M059J (cell line): ENCODE data around the gene ZBTB7C. TPM values are rescaled to one million over a fixed set of nuclear protein-coding genes. Genes with fewer than 3 reads are reported as not detected.

ENCODE experiments used
- DNase-seq: peaks from one replicate; pipeline ENCODE4 v3.0.0-alpha.2; 2012; ENCODE audit warnings: low read depth
- total RNA-seq: library from RNA; depleted of rRNA; stranded (reverse); fragments of >200 nt; shearing (Covaris generic); gene quantifications from 2 replicates; pipeline ENCODE4 v1.2.3, GENCODE V29; 2014

The ZBTB7C gene
- total RNA-seq, 1 experiment from 2014 or later, result not detected

DNA sequence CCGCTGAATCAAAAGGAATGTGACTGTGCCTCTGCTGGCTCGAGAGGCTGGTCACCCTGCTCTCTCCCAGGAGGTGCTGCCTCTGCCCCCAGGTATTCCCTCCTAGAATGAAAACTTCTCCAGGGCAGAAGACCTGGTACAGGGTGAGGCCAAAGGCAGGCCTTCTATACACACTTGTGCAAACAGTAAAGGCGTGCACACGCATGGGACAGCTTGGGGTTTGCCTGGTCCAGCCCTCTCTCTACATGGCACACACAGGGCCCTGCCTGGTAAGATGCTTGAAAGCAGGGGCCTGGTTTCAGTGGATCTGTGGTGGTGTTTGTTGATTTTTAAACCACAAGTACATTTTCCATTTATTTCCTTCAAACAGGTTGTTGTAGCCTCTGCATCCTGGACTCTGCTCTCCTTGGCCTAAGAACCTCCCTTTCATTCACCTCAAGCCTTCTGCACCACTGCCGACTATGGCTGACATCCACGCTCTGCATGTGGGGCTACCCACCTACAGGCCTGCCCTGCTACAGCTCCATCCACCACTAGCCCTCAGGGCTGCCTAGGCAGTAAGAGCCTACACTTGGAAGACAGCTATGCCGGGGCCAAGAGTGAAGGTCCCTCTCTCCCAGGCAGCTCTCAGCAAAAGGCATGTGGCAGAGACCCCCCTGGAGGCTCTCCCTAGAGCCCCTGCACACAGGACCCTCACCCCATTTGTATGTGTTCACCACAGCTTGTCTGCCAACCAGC, 190.7 kb downstream of the ZBTB7C start:
- DNase-seq, result no peak

- no peak for DNase-seq
Measured at GRCh38 chr18:48217258-48218250, 191.6 kb downstream of the ZBTB7C start.

DNA sequence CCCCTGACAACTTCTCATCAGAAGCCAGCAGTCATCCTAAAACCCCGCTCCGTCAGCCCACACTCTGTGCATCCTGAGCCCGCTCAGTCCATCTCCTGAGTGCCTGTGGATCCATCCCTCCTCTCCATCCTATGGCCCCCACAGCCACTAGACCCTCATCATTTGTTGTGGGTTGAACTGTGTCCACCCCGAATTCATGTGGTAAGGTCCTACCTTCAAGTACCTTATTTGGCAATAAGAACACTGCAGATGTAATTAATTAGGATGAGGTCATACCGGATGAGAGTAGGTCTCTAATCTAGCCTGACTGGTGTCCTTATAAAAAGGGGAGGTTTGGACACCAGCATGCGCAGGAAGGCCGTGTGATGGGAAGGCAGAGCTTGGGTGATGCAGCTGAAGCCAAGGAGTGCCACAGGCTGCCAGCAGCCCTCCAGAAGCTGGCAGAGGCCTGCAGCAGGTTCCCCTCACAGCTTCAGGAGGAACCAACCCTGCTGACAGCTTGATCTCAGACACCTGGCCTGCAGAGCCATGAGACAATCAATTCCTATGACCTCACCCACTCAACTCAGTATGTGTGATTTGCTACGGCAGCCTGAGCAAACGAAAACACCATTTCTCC, 192.4 kb downstream of the ZBTB7C start:
- DNase-seq, result no peak

- no peak for DNase-seq
Measured at GRCh38 chr18:48215876-48216638, 193.1 kb downstream of the ZBTB7C start.

GRCh38 chr18:48213791-48214190, 195.4 kb downstream of the ZBTB7C start:
- DNase-seq, result no peak

DNA sequence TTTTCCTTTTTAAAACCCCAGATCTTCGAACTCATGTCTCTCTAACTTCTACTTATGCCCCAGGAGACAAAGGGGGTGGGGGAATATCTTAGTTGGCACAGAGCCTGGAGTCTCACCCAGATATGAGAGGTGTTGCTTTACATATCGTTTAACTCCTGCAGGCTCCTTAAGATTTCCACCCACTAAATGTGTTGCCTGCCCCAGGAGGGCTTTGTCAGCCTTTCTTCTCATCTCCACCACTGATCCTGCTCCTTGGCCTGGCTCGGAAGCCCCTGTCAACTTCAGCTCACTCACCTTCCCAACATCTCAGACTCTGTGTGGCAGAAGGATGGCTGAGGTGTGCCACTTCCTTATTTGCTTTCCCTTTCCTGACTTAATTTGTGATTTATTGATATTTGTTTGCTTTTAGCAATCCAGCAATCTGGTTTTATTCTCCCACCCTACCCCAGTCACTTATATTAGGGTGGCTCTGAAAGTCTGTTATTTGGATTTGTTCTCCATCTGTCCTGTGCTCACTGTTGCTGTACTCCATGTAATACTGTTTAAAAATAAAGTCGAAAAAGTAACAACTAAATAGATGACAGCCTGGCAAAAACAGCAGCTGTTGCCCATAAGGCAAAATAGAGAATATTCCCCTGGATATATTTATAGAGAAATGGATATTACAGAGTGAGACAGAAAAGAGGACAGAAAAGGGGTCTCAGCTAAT, 200.6 kb downstream of the ZBTB7C start:
- DNase-seq, result no peak

DNA sequence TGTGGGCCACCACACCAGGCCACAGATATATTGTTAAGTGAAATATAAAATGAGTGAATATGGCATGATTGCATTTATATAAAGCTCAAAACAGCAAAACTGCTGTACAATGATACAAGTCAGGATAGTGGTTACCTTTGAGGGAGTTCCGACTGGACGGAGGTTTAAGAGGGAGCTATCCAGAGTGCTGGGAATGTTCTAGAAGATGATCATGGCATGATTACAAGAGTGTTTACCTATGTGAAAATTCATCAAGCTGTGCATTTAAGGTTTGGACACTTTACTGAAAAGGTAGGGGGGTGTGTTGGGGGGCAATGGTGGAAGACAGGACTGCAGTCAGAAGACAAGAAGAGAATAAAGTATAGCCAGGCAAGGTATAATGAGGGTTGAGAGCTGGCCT, 201.4 kb downstream of the ZBTB7C start:
- DNase-seq, result no peak

DNA sequence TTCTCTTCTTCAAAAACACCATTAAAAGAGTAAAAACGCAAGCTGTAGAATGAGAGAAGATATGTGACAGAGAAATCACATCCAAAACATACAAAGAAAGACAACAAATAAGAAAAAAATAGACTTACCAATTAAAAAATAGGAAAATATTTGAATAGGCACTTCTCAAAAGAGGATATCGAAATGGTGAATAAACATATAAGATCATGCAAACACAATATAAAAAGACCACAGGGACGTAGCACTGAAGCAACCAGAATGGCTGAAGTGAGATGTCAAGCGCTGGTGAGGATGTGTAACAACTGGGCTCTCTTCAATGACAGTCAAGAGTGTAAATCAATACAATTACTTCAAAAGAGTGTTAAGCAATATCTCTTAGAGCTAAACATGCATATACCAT, 202.3 kb downstream of the ZBTB7C start:
- no peak for DNase-seq

DNA sequence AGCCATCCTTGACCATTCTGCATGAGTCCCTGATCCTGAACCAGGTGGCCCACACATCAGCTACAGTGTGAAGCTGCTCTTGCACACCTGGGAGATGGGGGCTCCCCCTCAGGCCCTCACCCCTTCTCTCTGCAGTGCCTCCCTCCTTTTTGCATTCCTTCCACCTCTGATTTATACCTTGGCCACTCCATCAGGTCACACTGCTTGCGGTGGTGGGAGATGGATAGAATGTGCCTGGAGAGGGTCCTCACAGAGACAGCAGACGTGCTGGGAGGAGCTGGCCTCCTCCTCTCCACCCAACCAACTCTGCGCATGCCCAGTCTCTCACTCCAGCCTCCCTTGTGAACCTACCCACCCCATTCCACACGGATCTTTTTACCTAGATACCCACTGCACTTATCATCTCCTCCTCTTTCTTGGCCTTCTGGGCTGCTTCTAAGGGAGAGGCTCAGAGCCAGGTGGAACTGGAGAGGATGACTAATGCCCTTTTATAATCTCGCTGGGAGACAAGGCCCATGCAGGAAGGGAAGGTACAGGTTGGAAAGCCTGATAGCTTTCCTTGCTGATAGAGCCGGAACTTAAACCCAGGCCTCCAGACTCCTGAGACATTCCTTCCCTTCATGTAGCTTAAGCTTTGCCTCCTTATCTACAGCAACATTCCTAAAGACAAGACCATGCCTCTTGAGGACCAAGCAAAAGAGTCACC, 205.1 kb downstream of the ZBTB7C start:
- no peak for DNase-seq

DNA sequence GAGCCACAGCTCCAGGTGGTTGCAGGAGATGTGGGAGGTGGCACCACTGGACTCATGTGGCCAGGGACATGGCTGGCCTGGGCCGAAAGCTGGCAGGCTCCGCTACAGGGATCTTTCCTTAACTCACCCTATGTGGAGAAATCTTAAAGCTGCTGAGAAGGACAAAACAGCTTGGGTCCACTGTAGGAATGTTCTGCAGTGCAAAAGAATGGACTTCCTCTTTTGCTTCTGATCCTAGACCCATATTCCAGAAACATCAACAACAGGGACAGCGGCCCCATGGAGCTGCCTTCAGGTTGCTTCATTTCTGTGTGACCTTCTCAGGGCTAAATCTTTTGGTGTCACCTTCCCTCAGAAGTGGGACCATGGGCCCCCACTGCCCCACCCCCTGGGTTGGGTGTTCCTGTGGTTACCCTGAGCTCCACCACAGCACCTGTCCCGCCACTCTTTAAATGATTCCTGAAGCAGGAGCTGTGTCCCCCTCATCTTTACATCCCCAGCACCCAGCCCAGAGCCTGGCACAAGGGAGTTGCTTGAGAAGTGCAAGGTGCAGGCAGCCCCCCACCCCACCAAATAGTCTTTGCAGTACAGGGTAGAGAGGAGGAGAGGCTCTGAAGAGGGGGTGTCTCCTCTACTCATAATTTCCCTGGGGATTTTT, 205.8 kb downstream of the ZBTB7C start:
- no peak for DNase-seq

DNA sequence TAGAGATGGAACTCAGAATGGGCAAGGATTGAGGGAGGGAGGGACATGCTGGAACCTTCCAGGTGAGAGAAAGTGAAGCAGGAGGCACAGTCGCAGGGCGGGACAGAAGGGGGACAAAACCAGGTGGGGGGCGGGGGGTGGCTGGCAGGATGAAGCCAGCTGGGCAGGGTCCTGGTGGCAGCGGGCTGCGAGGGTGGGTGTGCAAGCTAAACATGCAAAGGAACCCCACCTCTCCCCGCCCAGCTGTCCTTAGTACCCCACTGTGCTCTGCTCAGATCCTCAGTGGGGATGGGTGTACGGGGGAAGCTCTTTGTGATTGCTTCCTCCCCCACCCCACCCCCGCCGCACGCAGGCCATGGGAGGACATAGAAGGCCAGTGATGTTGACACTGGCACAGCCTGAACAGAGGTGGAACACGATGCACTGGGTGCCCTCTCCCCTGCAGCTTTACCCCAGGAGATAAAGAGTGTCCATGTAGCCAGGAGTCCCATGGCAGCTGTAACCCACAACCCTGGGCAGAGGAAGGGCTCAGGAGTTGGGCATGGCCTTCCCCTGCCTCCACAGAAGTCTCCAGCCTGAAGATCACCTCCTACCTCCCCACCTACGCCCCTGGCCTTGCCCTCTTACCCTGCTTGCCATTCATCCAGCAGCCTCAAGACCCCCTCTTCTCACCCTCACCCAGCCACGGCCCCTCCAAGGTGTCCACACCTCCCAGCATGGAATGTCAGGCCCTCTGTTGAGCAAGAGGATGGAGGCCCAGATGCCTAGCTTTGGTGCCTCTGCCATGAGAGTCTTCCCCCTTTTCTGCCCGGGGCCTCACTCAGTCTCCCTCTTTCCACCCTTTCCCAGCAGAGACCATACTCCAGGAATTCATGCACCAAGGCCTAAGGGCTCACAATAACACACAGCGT, 206.6 kb downstream of the ZBTB7C start:
- DNase-seq, result no peak

GRCh38 chr18:48202006-48202348, 207.2 kb downstream of the ZBTB7C start:
- DNase-seq, result no peak

DNA sequence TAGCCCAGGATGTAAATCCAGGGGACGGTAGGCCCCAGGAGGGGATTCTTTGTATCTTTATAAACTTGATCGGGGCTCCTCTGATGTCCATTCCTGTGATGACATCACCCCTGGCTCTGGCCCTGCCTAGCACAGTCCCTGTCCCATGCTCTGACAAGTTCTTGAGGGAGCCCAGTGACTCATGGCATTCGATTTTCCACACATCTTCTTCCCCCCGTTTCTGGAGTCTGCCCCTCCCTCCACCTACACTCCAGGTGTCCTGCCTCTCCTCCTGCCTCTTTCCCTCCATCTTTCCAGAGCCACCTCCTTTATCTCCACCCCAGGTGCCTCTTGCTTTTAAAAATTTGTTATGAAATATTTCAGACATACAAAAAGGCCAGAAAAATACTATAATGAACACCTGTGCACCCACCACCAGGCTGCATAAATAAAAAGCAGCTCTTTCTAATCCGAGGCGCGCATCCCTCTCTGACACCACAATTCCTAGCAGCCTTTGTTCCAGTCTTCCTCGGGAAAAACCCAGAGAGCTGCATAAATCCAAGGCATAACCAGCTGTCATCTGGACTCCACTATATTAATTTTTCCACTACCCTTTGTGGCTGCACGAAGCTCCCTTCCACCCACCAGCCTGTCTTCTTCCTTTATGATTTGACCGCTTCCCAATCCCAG, 207.7 kb downstream of the ZBTB7C start:
- no peak for DNase-seq

DNA sequence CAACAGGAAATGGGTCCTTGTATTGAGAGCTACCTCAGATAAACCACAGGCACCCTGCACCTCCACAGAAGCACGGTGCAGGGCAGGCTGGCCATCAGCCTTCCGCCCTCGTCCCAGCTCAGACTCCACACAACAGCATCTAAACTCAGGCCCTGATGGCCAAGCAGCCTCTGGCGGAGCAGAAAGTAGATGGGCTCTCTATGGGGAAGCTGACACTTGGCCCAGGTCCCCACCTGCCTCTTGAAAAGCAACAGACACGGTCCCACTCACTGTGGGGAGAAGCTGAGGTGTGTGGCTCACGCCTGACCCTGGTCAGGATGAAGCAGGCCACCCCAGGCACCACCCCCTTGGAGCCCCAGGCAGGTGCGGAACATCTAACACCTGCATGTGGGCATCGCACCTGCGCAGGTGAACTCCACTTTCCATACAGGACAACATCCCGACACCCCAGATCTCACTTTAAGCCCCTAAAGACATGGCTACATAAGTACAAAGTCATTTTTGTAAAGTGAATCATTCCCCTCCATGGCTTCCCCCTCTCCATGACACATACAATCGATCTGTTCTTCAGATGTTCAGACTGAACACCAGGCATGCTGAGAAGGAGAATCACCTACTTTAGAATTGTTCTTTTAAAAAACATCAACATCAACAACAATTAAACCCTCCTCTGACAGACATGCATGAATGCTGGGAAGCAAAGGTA, 208.4 kb downstream of the ZBTB7C start:
- DNase-seq, result no peak

DNA sequence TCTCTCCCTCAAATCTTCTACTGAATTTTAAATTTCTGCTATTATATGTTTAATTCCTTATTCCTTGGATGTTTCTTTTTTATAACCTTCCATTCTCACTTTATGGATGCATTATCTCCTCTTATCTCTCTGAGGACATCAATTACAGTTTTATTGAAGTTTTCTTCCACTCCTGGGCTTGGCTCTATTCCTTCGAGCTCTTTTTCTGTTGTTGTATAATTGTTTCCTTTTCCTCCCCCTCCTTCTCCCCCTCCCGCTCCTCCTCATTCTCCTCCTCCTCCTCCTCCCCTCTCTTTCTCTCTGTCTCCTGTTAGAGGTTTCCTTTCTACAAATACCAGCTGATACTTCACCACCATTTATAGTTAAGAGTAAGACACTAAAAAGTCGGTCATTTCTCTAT, 209.8 kb downstream of the ZBTB7C start:
- DNase-seq, result no peak

- DNase-seq, result no peak
Measured at GRCh38 chr18:48197819-48198218, 211.4 kb downstream of the ZBTB7C start.

- DNase-seq, result no peak
Measured at GRCh38 chr18:48195787-48196186, 213.4 kb downstream of the ZBTB7C start.
